GM12892 (cell line): ENCODE results near the gene DZIP1.

Source experiments
- POLR2A ChIP-seq: IDR thresholded peaks from 2 replicates; pipeline ENCODE4 v1.6.1; 2011; ENCODE audit warnings: low read depth, low read length, control low read depth
- POLR2AphosphoS5 ChIP-seq: IDR thresholded peaks from 2 replicates; pipeline ENCODE4 v1.6.1; 2011; ENCODE audit warnings: low read depth, low read length, control low read depth

GRCh38 chr13:95571941-95572340, 72.6 kb downstream of the DZIP1 start:
- no peak for TF ChIP-seq POLR2A
- no peak for TF ChIP-seq POLR2AphosphoS5
